ENCODE data around the gene TNFRSF19.

Gene TNFRSF19

DNA sequence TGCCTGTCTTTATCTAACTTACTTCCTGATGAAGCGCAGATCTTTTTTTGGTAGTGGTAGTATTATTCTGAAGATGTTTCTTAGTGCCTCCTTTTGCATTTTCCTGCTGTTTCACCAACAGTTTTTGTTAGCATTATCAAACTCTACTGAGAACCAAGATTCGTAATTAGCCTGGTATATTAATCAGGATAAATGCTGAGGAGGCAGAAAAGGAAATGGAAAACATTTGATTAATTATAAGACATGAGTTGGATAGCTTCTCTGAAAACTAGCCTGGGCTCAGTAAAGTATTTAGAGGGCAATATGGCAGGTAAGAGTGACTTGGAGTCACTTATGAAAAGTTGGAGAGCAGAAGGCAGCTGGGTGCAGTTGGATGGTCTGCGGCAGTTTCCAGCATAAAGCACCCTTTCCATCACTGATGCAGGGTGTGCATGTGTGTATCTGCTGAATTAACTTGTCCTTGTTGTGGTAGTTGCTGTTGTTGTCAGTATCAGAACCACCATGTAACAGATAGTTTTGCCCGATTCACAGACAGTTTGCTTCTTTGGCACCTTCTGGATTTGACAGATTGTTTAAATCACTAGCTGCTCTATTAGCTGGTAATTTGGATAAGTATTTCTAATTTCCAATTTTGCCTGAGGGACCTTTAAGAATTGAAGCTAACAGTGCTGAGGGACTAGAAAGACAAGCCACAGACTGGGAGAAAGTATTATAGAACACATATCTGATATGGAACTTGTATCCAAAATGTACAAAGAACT, 6.9 kb upstream of the TNFRSF19 start:
- TF ChIP-seq, protein P1, sequence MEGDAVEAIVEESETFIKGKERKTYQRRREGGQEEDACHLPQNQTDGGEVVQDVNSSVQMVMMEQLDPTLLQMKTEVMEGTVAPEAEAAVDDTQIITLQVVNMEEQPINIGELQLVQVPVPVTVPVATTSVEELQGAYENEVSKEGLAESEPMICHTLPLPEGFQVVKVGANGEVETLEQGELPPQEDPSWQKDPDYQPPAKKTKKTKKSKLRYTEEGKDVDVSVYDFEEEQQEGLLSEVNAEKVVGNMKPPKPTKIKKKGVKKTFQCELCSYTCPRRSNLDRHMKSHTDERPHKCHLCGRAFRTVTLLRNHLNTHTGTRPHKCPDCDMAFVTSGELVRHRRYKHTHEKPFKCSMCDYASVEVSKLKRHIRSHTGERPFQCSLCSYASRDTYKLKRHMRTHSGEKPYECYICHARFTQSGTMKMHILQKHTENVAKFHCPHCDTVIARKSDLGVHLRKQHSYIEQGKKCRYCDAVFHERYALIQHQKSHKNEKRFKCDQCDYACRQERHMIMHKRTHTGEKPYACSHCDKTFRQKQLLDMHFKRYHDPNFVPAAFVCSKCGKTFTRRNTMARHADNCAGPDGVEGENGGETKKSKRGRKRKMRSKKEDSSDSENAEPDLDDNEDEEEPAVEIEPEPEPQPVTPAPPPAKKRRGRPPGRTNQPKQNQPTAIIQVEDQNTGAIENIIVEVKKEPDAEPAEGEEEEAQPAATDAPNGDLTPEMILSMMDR (IDR thresholded peaks at IDR 0.05; ENCODE audit: insufficient read depth, low read length, missing control alignments): no peak
- ChIA-PET POLR2A (no interaction called here), CTCF (interaction anchor here (4.1 kb wide), 1 partner anchor 8 kb away, joined by 16 read pairs; the partner anchor contains the start of gene TNFRSF19)
- H3K4me3 ChIP-seq (ENCODE audit: low read depth, low read length): no peak overlapping the region
- DNase-seq (ENCODE audit: low read depth, low spot score): no peak

DNA sequence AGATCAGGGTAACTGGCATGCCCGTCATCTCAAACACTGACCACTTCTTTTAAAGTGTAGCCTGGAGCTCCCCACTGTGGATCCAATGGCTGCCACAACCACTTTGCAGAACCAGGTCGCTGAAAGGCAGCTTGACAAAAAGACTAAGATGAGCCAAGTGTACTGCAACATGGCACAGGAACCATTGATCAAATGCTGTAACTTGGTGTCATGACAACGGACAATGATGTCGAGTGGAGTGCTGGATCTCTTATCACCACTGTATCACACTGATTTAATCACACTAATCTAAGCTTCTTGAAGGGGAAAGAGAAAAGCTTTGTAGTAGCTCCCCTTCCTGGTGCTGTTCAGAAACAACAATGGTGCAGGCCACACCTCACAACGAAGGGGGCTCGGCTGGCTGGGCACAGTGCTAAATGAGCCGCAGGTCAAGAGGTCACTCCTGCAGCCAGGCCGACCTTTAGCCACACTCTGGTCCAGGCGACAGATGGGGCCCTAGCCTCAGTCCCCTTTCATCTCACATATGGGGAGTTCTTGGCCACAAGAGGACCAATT, 2.2 kb upstream of the TNFRSF19 start:
- ChIA-PET CTCF (interaction anchor here (0.6 to 7.1 kb wide), 10 partner anchors 10 to 322 kb away, joined by 3 to 65 read pairs (median 3); no protein-coding TSS in a partner anchor), POLR2A (no interaction called here)
- DNase-seq (ENCODE audit: low read depth, low spot score): no peak
- no peak overlapping the region for H3K4me3 ChIP-seq (ENCODE audit: low read depth, low read length)
- TF ChIP-seq, protein P1 (IDR thresholded peaks at IDR 0.05; ENCODE audit: insufficient read depth, low read length, missing control alignments): no peak

DNA sequence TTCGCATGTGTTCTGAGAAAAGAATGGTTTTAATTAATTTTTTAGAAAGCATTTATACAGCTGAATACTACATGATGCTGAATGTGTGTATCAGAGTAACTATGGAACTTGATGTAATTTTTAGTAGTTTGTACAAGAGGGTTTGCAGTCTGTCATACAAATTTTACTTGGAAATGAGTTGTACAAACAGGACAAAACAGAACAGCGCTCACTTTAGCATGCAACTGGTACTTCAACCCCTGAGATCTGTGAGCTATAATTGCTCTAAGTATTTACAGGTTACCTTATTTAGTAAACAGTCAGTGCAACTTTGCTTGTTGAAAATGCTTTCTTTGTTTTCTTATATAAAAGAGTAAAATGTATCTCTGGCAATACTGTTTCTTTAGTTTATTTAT, 706 bp downstream of the TNFRSF19 start:
- TF ChIP-seq, protein P1 (IDR thresholded peaks at IDR 0.05; ENCODE audit: insufficient read depth, low read length, missing control alignments): no peak
- no peak for DNase-seq (ENCODE audit: low read depth, low spot score)
- peak overlapping the region; percentile 63 for H3K4me3 ChIP-seq (ENCODE audit: low read depth, low read length)
- ChIA-PET POLR2A (interaction anchor here (1.1 kb wide), 1 partner anchor 70 kb away, joined by 3 read pairs; no protein-coding TSS in a partner anchor), CTCF (interaction anchor here (0.7 to 7.1 kb wide), 12 partner anchors 7 to 318 kb away, joined by 3 to 65 read pairs (median 4); partner anchors contain the start of gene MIPEP)

DNA sequence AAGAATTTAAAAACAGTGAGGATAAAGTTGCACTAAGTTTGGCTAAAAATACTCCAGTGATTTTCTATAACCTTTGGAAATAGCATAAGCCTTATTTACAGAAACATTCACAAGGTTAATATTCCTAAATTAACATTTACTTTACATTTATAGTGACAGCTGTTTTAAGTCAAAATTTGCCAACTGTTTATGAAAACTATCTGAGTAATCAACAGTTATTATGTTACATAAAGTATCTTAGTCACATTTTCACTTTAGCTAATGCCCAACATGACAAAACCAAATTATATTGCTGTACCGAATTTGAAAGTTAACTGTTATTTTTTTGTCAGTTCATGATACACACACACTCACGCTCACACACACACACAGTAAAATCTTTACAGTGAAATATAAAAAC, 1.2 kb downstream of the TNFRSF19 start:
- peak overlapping the region; percentile 63 for H3K4me3 ChIP-seq (ENCODE audit: low read depth, low read length)
- POLR2A ChIA-PET: no interaction called here
- CTCF ChIA-PET: interaction anchor here (1.0 to 7.1 kb wide), 6 partner anchors 11 to 318 kb away, joined by 3 to 65 read pairs (median 8); partner anchors contain the start of gene MIPEP
- DNase-seq (ENCODE audit: low read depth, low spot score): no peak
- TF ChIP-seq, protein P1 (IDR thresholded peaks at IDR 0.05; ENCODE audit: insufficient read depth, low read length, missing control alignments): no peak

DNA sequence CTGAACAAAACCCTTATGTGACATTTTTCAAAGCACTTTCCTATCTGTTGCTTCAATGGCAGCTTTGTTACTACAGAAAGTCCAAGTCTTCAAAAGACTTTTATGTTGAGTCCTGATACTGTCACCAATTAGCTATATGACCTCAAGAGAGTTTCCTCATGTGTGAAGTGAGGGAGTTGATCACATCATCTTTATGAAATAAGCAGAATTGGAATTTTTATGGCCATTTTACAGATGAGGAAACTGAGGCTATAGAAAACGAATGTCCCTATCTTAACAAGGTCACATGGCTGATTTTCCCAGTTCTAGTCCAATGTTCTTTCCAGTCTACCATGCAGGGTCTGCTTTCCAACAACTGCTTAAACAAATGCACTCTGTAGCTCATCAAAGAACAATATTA, 2.6 kb downstream of the TNFRSF19 start:
- ChIA-PET POLR2A (interaction anchor here (0.6 kb wide), 1 partner anchor 209 kb away, joined by 3 read pairs; no protein-coding TSS in a partner anchor), CTCF (interaction anchor here (1.0 to 1.1 kb wide), 2 partner anchors 9 to 106 kb away, joined by 3 read pairs; no protein-coding TSS in a partner anchor)
- TF ChIP-seq, protein P1 (IDR thresholded peaks at IDR 0.05; ENCODE audit: insufficient read depth, low read length, missing control alignments): no peak
- DNase-seq (ENCODE audit: low read depth, low spot score): no peak
- peak overlapping the region; percentile 63 for H3K4me3 ChIP-seq (ENCODE audit: low read depth, low read length)

Data from AG04449 (cell line).